ENCODE results near the gene ZNF385B.
"Not testable (repeated sequence)": the region's sequence is repeated elsewhere in the genome, so short reads cannot be mapped to it uniquely, and the experiment has no call there.

Gene ZNF385B

DNA sequence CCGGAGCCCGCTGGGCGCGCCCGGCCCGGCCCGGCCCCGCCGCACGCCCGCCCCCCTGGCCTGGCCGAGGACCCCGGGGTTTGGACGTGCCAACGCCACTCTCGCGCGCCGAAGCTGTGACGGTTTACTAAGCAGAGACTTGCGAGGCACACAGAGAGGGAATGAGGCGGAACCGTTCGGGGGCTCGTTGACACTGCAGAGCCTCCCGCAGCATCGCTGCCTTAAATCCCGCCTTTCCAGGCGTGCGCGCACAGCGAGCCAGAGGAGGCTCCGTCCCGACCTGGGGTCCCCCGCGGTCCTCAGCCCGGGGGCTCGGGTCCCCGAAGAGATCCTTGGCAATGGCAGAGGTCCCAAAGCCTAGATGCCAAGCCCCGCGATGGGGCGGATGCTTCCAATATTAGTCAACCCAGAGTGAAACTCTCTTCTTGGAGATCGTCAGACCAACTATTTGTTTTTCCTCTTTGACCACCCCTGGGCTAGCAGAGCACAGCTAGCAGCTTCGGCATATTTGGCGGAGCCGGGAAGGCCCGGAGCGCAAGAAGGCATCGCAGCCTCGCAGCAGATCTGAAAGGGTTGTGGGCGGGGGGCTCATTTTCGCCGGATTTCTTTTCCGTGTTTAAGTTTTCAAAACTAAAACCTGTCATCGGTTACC is at the start of gene ZNF385B:
Gene ZNF385B, minus strand, starts transcription at position 197 of the 652 bp plus-strand sequence.
- peak; percentile 16 for DNase-seq

DNA sequence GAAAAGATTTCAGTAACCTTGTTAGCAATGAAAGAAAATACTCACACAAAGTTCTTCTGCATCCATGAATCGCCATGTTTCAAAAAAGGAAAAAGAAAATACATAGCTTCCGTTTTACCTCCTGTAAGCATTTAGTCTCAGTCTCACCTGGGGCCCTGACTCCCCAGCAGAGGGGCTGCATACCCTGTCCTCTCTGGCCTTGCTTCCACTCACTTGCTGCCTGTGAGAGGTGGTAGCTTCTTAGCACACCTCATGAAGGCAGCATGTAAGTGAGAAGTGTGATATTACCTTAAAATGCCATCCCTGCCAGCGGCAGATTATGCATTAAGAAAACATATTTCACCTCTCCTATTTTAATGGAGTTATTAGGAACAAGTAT is 49.3 kb upstream of the ZNF385B start:
- DNase-seq: no peak

DNA sequence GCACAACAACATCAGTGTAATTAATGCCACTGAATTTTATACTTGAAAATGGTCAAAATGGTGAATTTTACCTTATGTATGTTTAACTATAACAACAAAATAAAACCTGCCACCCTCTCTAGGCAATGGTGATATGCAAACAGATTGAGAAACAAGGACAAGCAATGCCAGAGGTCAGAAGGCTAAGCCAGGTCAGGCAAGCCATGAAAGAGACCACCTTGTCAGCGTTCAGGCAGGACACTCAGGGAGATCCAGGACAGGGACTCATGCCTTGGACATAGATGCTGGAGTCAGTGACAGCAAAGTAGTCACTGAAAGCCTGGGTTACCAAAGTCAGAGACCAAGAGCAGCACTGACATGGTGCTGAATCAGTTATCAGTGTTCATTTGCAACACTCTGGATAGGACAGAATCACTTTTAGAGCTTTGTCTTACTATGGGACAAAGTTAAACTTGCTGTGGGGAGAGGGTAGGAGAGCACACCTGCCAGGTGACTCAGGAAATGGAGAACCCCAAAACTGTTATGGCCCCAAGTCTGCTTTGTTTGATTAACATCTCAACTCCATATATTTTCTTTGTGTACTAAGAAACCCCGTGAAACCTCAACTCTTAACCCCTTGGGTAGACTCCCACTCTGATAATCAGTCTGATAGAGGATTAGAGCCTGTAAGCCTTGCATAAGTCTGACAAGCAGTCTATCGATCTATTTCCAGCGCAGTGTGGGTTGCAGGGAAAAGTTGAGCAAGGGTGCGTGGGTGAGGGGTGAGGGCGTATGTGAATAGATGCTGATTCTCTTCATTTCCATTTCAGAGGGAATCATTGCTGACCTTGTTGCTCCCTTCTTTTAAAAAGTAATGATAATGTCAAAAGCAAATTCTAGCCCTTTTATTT is 48.7 kb upstream of the ZNF385B start:
- no peak for DNase-seq

DNA sequence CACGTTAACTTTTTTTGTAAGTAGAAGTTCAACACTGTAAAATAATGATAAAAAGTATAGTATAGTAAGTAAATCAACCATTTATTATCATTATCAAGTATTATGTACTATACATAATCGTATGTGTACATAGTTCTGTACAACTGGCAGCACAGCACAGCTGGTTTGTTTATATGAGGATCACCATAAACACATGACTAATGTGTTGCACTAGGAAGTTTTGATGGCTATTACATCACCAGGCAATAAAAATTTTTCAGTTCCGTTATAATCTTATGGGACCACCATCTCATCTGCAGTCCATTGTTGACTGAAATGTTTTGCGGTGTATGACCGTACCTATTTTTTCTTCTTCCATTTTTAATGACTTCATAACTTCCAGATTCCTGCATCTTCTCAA is 39.2 kb upstream of the ZNF385B start:
- DNase-seq: no peak

DNA sequence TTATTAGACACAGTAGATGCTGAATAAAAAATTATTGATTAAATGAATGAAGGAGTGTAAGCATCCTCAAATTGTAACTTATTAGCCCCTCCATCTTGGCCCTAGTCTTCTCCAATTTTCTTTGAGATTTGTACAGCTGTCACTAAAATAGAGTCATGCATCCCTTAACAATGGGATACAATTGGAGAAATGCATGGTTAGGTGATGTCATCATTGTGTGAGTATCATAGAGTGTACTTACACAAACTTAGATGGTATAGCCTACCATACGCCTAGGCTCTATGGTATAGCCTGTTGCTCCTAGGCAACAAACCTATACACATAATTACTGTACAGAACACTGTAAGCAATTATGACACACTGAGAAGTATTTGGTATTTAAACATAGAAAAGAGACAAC is 38.3 kb upstream of the ZNF385B start:
- DNase-seq: no peak

DNA sequence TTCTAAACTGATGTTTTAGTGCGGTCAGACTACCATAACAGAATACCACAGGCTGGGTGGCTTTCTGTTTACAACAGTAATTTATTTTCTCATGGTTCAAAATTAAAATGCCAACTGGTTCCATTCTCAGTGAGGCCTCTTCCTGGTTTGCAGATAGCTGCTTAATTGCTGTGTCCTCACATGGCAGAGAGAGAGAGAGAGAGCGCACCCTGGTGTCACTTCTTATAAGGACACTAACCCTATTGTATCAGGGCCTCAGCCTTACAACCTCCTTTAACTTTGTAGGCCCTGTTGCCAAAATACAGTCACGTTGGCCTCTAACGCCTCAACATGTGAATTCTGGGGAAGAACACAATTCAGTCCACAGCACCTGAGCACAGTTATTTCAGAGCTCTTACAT is 37.5 kb upstream of the ZNF385B start:
- DNase-seq: peak; percentile 66

DNA sequence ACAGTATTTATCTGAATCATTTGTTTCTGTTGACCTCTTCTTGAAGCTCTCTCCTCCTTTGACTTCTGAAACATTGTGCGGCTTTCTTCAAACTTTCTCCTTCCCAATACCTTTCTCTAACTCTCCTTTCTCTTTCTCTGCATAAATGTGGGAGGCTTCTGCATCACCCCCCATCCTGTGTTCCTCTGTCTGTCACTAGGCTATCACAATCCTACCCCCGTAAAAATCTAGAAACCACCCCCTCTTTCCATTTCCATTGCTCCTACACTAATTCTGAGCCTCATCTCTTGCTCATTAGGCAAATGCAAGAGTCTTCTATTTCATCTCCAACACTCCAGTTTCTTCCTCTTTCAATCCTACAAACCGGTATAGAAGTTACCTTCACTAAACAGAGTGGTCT is 32.2 kb upstream of the ZNF385B start:
- DNase-seq: no peak

DNA sequence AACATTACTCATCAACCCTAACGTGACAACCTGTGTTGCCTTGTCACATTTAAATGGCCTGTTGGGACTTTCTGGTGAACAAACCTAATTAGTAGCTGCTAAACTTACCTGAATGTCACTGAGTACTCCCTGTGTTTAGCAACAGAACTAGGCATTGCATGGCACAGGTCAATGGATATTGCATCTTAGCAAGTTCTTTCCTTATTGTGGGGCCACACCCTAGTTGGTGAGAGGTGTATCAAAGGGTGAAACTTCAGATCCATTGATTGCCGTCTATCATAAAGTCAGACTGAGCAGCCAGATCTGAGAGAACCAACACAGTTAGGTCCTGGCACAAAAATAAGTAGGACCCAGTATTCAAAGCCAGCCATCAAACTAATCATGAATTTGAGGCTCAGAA is 29.8 kb upstream of the ZNF385B start:
- no peak for DNase-seq

DNA sequence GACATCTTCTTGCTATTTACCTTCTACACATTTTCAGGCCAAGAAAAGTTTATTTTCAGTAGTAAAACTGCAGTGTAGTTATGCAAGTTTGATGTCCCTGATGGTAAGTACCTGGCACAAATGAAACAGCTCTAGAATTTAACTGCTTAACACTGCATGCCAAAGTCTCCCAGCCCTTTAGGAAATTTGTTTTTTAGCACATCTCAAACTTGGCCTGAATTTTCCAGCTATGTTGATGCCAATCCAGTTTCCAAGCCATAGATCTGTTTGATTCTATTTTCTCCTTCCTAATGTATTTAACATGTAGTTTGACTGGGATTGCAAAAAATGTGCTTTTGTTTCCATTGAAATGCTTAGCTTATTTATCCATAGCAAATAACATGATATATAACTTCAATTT is 29.3 kb upstream of the ZNF385B start:
- no peak for DNase-seq

DNA sequence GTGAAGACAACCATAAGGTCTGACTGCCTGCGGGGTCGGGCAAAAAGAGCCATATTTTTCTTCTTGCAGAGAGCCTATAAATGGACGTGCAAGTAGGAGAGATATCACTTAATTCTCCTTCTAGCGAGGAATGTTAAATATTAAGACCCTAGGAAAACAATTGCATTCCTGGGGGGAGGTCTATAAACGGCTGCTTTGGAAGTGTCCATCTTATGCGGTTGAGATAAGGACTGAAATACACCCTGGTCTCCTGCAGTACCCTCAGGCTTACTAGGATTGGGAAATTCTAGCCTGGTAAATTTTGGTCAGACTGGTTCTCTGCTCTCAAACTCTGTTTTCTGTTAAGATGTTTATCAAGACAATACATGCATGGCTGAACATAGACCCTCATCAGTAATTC is 27.2 kb upstream of the ZNF385B start:
- not testable (repeated sequence) for DNase-seq

DNA sequence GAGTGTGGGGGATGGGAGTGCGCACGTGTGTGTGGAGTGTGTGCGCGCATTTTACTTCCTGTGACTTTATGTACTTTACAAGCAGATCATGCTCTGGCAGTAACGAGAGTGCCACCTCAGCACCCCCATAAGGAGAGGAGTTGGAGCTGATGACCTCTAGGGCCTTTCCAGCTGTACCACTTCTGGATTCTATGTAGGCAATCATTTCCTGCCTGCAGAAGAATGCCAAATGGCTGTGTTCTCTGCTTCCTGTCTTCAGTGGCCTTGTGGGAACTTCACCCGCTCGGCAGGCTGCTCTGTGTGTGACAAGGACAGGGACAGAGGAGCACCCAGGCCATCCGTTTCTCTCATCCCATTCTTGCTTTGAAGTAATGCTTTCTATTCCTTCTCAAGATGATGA is 22.8 kb upstream of the ZNF385B start:
- DNase-seq: no peak

DNA sequence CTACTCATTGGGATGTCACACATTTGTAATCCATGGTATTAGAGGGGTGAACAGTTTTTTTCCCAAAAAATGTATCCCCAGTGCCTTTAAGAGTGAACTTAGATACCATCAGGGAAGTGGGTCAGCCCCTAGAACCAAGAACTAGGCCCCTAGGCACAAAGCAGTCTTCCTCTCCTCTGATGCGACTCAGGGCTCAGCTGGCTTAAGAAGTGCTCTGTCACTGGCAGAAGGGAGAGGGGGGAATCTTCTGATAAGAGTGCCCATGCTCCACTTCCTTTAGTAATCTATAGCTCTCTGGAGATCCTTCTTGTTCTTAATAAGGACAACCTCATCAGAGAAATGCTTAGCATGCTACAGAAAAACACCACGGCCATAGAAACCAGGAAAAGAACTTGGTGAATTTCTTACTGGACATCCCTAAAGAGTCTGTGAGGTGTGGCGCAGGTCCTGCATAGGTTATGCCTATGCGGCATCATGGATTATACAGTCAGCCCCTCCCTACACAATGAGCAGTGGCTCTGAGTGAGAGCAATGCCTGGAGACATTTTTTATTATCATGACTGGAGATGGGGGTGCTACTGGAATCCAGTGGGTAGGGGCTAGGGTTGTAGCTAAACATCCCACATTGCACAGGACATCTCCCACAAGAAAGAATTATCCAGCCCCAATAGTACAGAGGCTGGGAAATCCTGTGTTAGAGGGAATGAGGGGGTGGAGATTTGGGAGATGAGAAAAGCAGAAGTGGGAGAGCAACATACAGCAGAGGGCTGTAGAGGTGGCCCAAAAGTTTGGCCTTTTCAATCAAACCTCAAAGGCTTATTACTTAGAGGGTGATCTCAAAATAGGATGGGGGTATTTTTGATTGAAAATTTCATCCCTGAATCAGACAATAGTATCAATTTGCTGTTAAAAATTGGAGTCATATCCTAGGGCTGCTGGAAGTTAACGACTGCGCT is 21.7 kb upstream of the ZNF385B start:
- no peak for DNase-seq

DNA sequence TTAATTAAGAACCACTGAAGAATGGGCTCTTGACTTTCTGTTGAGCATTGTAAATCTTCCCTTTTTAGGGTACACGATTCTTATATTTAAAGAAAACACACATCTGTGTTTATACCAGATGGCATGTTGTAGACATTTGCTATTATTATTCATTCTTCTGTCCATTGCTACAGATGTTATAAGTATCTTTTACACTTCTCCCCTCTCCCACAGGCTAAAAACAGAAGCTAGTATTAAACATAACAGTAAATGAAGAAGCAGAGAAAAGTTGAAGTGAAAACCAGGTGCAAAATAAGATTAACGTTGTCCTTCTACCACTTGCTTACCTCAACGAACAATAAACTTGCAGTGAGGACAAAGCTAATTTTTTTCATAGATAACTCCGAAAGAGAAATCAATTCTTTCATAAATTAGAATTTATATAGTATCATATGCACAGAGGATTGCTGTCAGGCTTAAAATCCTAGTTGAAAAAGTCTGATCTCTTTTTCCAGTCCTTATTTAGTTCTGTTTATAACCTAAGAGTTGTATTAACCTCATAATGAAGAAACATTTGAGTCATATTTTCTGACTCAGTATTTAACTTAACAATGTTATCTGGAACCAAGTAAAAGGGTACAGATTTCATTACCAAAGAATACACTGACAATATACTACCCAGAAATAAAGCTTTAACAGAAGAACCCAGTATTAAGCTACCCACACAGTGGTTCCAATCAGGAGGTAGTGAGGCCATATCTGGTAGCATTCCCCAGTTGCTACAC is 16.4 kb upstream of the ZNF385B start:
- no peak for DNase-seq

DNA sequence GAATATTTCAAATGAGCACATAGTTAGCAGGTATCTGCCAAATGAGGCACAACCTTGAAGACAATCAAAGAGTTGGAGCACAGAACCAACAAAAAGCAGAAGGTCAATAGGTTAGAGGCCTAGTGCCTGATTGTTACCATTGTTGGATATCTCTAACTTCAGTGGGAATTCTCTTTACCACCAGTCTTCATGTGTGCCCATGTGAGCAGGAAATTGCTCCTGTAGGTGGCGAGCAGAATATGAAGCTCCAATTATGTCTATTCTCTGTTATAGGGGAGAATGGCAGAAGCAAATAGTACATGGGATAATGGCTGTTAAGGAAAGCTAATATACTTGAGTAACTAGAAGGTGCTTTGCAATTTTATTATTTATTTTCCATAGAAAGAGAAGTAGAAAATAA is 14.9 kb upstream of the ZNF385B start:
- DNase-seq: no peak

DNA sequence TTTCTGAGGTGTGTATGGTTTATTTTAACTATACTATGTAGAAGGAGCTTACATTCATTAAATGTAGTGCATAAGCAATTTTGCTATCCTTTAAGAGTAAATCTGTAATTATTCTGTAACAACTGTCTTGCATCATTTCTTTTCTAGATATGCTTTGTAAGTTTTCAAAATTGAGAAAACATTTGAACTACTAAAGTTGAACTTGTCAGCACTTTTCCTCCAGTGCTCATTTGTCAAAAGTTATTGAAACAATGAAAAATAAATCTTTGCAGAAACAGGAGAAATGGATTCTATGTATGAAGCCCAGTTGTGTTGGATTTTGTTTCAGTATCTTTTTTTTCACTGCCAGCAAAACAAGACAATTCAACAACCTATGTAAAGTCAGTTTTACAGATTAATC is 14.5 kb upstream of the ZNF385B start:
- DNase-seq: no peak

DNA sequence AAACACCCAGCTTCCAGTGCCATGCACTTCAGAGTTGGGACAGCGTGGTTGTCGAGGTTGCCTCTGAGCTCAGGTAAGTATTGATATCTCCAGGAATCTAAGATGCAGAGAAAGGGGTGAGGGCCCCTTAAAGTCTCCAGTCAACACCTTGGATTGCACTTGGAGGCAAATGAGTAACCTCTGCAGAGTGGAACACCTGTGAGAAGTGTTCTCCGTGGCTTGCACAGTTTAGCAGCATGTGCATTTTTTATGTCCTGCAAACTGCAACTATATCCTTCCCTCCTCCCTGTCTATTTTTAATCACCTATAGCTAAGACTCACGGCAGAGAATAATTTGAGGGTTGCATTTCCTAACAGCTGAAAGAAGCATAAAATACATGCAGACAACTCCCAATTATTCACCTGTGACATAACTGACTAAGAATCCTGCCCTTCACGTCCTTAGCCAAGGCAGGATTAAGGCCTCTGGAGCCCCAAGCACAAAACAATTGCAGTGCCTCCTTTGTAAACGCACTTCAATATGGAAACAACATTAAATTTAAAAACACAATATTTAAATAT is 1.6 kb upstream of the ZNF385B start:
- no peak for DNase-seq

DNA sequence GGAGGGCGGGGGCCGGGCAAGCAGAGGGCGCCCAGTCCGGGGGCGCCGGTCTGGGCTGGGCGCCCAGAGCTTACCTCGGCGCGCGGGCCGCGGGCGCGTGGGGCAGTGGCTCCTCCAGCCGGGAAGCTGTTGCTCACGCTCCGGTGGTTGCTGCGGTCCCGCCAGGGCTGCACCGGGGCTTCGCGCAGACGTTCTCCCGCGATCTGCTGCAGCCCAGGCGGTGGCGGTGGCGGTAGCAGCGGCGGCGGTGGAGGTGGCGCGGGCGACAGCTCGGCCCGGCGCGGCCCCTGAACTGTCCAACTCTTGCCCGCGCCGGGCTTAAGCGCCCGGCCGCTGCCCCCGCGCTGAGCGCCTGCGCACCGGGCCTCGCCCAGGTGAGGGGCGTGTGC is 391 bp downstream of the ZNF385B start:
- no peak for DNase-seq

DNA sequence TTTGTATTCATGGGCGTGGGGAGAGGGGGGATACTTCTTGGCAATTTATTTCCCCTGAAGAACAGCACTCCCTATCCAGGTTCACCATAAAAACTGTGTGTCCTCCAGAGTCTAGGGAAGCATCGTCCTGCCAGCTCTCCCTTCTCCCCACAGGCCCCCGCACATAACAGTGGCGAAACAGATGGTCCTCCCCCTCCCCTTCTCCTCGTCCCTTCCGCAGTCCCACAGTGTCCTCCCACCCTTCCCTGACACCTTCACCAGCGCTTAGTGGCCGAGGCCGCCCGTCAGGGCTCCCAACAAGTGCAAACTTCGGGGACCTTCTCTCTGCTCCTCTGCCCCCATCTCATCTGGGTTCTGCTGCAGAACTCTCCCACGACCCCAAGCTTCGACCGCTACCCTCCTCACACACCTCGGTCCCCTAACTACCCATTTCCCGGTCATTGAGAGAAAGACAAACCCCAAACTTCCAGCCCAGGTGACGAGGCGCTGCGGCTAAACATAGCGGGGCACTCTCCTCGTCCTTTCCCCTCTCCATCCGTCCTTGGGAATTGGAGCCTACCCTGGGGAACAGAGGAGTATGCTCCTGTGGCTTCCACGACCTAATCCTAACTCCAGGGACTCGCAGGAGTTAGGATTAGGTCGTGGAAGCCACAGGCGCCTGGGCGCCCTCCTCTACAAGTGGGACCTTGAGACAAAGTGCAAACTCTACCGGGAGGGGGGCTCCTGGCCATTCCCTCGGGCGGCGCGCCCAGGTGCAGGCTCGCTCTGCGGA is 971 bp downstream of the ZNF385B start:
- no peak for DNase-seq

DNA sequence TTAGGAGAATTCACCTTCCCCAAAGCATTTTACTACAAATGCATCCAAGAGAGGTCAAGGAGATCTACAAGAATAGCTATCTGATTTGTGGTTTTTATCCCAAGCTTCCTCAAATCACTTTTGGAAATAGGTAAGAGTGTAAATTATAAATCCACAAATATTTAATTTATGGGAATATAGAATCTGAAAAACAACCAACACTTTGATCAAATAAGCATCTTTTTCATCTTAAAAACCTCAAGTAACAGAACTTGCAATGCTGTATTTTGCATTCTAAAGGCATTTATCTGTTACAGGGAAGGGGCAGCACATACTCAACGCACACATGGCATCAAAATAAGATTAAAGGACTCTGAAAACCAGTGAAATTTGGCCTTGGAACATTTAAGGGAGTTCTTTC is 1.9 kb downstream of the ZNF385B start:
- DNase-seq: no peak

DNA sequence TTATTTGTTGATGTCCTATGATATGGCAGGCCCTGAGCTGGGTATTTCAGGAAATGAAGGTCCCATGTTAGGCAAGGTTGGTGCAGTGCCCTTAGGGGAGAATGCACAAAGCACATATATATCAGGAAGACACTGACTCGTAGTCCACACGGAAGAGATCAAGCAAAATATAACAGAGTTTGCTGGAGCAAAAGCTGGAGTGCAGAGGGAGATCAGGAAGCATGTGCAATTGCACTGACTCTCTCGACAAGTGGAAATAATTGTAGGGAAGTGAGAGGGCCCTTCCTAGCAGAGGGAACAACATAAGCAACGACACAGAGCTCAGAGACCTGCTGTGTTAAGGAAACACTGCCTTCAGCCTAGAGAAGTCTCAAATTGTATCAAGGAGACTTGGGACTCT is 4.2 kb downstream of the ZNF385B start:
- no peak for DNase-seq

DNA sequence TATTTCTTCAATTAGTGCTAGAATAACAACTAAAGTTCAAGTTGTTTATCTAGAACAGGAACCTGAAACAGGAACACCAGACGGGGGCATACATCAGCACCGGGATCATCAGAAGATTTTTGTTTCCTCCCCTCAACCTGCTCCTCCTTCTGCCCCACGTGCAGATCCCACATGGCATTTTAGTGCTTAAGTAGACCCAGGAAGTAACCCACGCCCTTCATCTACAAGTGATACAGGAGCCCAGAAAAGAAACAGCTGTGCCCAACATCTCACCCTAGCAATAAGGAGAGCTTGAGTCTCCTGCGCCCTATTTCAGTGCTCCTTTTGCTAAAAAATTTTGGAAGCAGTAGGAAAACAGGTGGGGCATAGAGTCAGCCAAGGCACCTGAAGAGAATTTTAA is 5.2 kb downstream of the ZNF385B start:
- no peak for DNase-seq

DNA sequence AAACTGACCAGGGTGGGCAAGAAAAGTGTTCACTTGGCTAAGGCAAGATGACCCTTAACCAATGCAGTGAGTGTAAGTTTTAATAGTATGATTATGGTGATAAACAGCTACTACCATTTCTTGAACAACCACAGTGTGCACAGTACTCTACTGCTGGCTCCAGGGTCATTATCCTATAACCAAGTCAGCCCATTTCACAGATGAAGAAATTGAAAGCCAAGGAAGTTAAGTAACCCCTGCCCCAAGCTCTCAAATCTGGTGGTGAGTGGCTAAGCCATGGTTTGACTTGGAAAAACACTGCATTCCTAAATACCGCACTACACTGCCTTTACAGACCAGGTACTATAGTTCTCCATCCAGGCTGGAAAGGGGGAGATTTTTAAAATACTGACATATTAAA is 5.7 kb downstream of the ZNF385B start:
- no peak for DNase-seq
